Chondrocyte (in vitro differentiated cells): ENCODE measurements around the gene VPS8. TPM values are rescaled to one million over a fixed set of nuclear protein-coding genes. Genes with fewer than 3 reads are reported as not detected.

Source experiments
- DNase-seq: peaks from one replicate; pipeline ENCODE4 v3.0.0; 2021; ENCODE audit warnings: mixed read lengths, low spot score
- H3K27ac Mint-ChIP-seq: one replicate; pipeline ENCODE4 v1.8.0; 2021; ENCODE audit warnings: mild to moderate bottlenecking, moderate library complexity, mixed read lengths; ENCODE audit not compliant: unreplicated experiment
- H3K27me3 Mint-ChIP-seq: 2 replicates; pipeline ENCODE4 v1.8.0; 2021; ENCODE audit warnings: low read depth, mixed read lengths
- H3K36me3 Mint-ChIP-seq: 2 replicates; pipeline ENCODE4 v1.8.0; 2021; ENCODE audit warnings: low read depth, mixed read lengths
- H3K4me1 Mint-ChIP-seq: 2 replicates; pipeline ENCODE4 v1.8.0; 2021; ENCODE audit warnings: low read depth, mild to moderate bottlenecking, mixed read lengths
- H3K4me3 Mint-ChIP-seq: one replicate; pipeline ENCODE4 v1.8.0; 2021; ENCODE audit warnings: mild to moderate bottlenecking, moderate library complexity, mixed read lengths; ENCODE audit not compliant: unreplicated experiment
- H3K9me3 Mint-ChIP-seq: 2 replicates; pipeline ENCODE4 v1.8.0; 2021; ENCODE audit warnings: low read depth, mixed read lengths
- CTCF ChIP-seq: fragments of 200-600 bp; sonication (generic); IDR thresholded peaks from 2 replicates; pipeline ENCODE4 v1.5.0; 2021; ENCODE audit warnings: antibody characterized with exemption, mild to moderate bottlenecking, moderate library complexity
- total RNA-seq: library from RNA; stranded (reverse); gene quantifications from 3 replicates; pipeline ENCODE4 v1.2.1, GENCODE V29; 2021

The VPS8 gene
- total RNA-seq, 1 donor from 2014 or later = 53.7 TPM

GRCh38 chr3:184780981-184781515, 30.9 kb upstream of the VPS8 start:
- H3K27ac Mint-ChIP-seq = no peak overlapping the region
- H3K4me1 Mint-ChIP-seq = peaks cover 33% of the 10 kb centered on the region
- no peak for TF ChIP-seq CTCF

GRCh38 chr3:184781801-184782200, 30.2 kb upstream of the VPS8 start:
- DNase-seq = no peak
- Mint-ChIP-seq H3K27me3 (peaks cover 17% of the 10 kb centered on the region), H3K4me1 (peaks cover 40% of the 10 kb centered on the region), H3K4me3 (no peak overlapping the region), H3K36me3 (no peaks in the 10 kb centered on the region), H3K9me3 (no peaks in the 10 kb centered on the region), H3K27ac (no peak overlapping the region)
- TF ChIP-seq CTCF = no peak

More at GRCh38 chr3:184780981-184781515, 30.9 kb upstream of the VPS8 start:
- H3K36me3 Mint-ChIP-seq = no peaks in the 10 kb centered on the region
- no peaks in the 10 kb centered on the region for H3K9me3 Mint-ChIP-seq
- peaks cover 19% of the 10 kb centered on the region for H3K27me3 Mint-ChIP-seq
- DNase-seq = no peak
- no peak overlapping the region for H3K4me3 Mint-ChIP-seq

- no peak for DNase-seq
- H3K27ac Mint-ChIP-seq = peak overlapping the region; percentile 49
- no peak overlapping the region for H3K4me3 Mint-ChIP-seq
- H3K36me3 Mint-ChIP-seq = no peaks in the 10 kb centered on the region
- TF ChIP-seq CTCF = no peak
- peaks cover 14% of the 10 kb centered on the region for H3K27me3 Mint-ChIP-seq
- H3K4me1 Mint-ChIP-seq = peaks cover 41% of the 10 kb centered on the region
- H3K9me3 Mint-ChIP-seq = no peaks in the 10 kb centered on the region
Observed at GRCh38 chr3:184783319-184783718, 28.6 kb upstream of the VPS8 start.

GRCh38 chr3:184784731-184785500, 27.1 kb upstream of the VPS8 start:
- peak overlapping the region; percentile 69 for H3K27ac Mint-ChIP-seq
- H3K9me3 Mint-ChIP-seq = no peaks in the 10 kb centered on the region
- H3K4me1 Mint-ChIP-seq = peaks cover 41% of the 10 kb centered on the region
- H3K36me3 Mint-ChIP-seq = no peaks in the 10 kb centered on the region
- no peak overlapping the region for H3K4me3 Mint-ChIP-seq
- DNase-seq = no peak
- H3K27me3 Mint-ChIP-seq = peaks cover 5% of the 10 kb centered on the region
- no peak for TF ChIP-seq CTCF

GRCh38 chr3:184785890-184786279, 26.1 kb upstream of the VPS8 start:
- H3K36me3 Mint-ChIP-seq = no peaks in the 10 kb centered on the region
- TF ChIP-seq CTCF = no peak

More at GRCh38 chr3:184785890-184786279, 26.1 kb upstream of the VPS8 start:
- peak overlapping the region; percentile 69 for H3K27ac Mint-ChIP-seq
- no peaks in the 10 kb centered on the region for H3K9me3 Mint-ChIP-seq
- peaks cover 41% of the 10 kb centered on the region for H3K4me1 Mint-ChIP-seq
- peak overlapping the region; percentile 0 for H3K4me3 Mint-ChIP-seq
- no peaks in the 10 kb centered on the region for H3K27me3 Mint-ChIP-seq
- DNase-seq = no peak
